Measurements from ENCODE around the gene PRICKLE3.
A peak's percentile ranks its signal among the peaks of the same experiment; 100 is the strongest.

The PRICKLE3 gene

GRCh38 chrX:49186125-49187027 is at the start of gene PRICKLE3:
TSS of gene PRICKLE3 (minus strand) at chrX:49186373. CDS start at chrX:49186297, 76 bp downstream.
- peak; percentile 67 to 69 for DNase-seq (ENCODE audit: low read depth in 2 of 2)

GRCh38 chrX:49233887-49234555 is 47.8 kb upstream of the PRICKLE3 start:
- DNase-seq (ENCODE audit: low read depth in 2 of 2), result no peak

GRCh38 chrX:49233176-49233575 is 47.0 kb upstream of the PRICKLE3 start, which contains the start of gene CACNA1F:
TSS of gene CACNA1F (minus strand) at chrX:49233340. CDS start at chrX:49233309, 31 bp downstream.
- no peak for DNase-seq (ENCODE audit: low read depth in 2 of 2)

- no peak for DNase-seq (ENCODE audit: low read depth in 2 of 2)
Observed at GRCh38 chrX:49232525-49232924, 46.4 kb upstream of the PRICKLE3 start.

- DNase-seq (ENCODE audit: low read depth in 2 of 2), result no peak
Observed at GRCh38 chrX:49231333-49232000, 45.3 kb upstream of the PRICKLE3 start.

- peak; percentile 49 to 61 for DNase-seq (ENCODE audit: low read depth in 2 of 2)
Observed at GRCh38 chrX:49230500-49231232, 44.5 kb upstream of the PRICKLE3 start.

GRCh38 chrX:49228185-49228584 is 42.0 kb upstream of the PRICKLE3 start:
- no peak for DNase-seq (ENCODE audit: low read depth in 2 of 2)

GRCh38 chrX:49227726-49228125 is 41.6 kb upstream of the PRICKLE3 start:
- DNase-seq (ENCODE audit: low read depth in 2 of 2), result no peak

- DNase-seq (ENCODE audit: low read depth in 2 of 2), result no peak
Observed at GRCh38 chrX:49226946-49227345, 40.8 kb upstream of the PRICKLE3 start.

GRCh38 chrX:49225858-49226257 is 39.7 kb upstream of the PRICKLE3 start:
- DNase-seq (ENCODE audit: low read depth in 2 of 2), result no peak

- no peak for DNase-seq (ENCODE audit: low read depth in 2 of 2)
Observed at GRCh38 chrX:49221868-49222267, 35.7 kb upstream of the PRICKLE3 start.

GRCh38 chrX:49220100-49220499 is 33.9 kb upstream of the PRICKLE3 start:
- no peak for DNase-seq (ENCODE audit: low read depth in 2 of 2)

- DNase-seq (ENCODE audit: low read depth in 2 of 2), result no peak
Observed at GRCh38 chrX:49214996-49215526, 28.9 kb upstream of the PRICKLE3 start.

- no peak for DNase-seq (ENCODE audit: low read depth in 2 of 2)
Observed at GRCh38 chrX:49214416-49214815, 28.2 kb upstream of the PRICKLE3 start.

GRCh38 chrX:49212861-49213260 is 26.7 kb upstream of the PRICKLE3 start:
- DNase-seq (ENCODE audit: low read depth in 2 of 2), result no peak

GRCh38 chrX:49212209-49212608 is 26.0 kb upstream of the PRICKLE3 start:
- DNase-seq (ENCODE audit: low read depth in 2 of 2), result no peak

- no peak for DNase-seq (ENCODE audit: low read depth in 2 of 2)
Observed at GRCh38 chrX:49211074-49211473, 24.9 kb upstream of the PRICKLE3 start.

GRCh38 chrX:49210406-49210805 is 24.2 kb upstream of the PRICKLE3 start:
- DNase-seq (ENCODE audit: low read depth in 2 of 2), result no peak

GRCh38 chrX:49209434-49210251 is 23.5 kb upstream of the PRICKLE3 start:
- no peak for DNase-seq (ENCODE audit: low read depth in 2 of 2)

GRCh38 chrX:49208399-49208798 is 22.2 kb upstream of the PRICKLE3 start:
- no peak for DNase-seq (ENCODE audit: low read depth in 2 of 2)
